SK-N-SH treated with all-trans-retinoic acid at 6 μM for 48 hours (cell line): ENCODE data around the gene PCA3.

ENCODE experiments used
- ARNTL ChIP-seq: fragments of 450-650 bp; formaldehyde crosslinking; IDR thresholded peaks from 2 replicates; pipeline ENCODE4 v1.5.0; 2020; ENCODE audit warnings: low read depth, mild to moderate bottlenecking, moderate library complexity, borderline replicate concordance
- GLIS3 ChIP-seq: fragments of 250-450 bp; sonication (Bioruptor Pico); IDR thresholded peaks from 2 replicates; pipeline ENCODE4 v1.5.0; 2020; ENCODE audit warnings: mild to moderate bottlenecking, moderate library complexity
- TCF4 ChIP-seq: fragments of 250-450 bp; sonication (Bioruptor Pico); IDR thresholded peaks from 2 replicates; pipeline ENCODE4 v1.8.0; 2021; ENCODE audit warnings: mild to moderate bottlenecking, moderate library complexity, borderline replicate concordance
- TOX ChIP-seq: fragments of 250-450 bp; sonication (Bioruptor Pico); IDR thresholded peaks from 2 replicates; pipeline ENCODE4 v1.8.0; 2021; ENCODE audit warnings: mild to moderate bottlenecking, moderate library complexity, borderline replicate concordance
- ZC3H10 ChIP-seq: fragments of 250-450 bp; sonication (Bioruptor Pico); IDR thresholded peaks from 2 replicates; pipeline ENCODE4 v1.5.1; 2021; ENCODE audit warnings: mild to moderate bottlenecking, moderate library complexity
- ZFP30 ChIP-seq: fragments of 450-650 bp; formaldehyde crosslinking; IDR thresholded peaks from 2 replicates; pipeline ENCODE4 v1.5.0; 2022; ENCODE audit warnings: mild to moderate bottlenecking, moderate library complexity
- ZNF70 ChIP-seq: fragments of 450-650 bp; formaldehyde crosslinking; IDR thresholded peaks from 2 replicates; pipeline ENCODE4 v1.5.0; 2020; ENCODE audit warnings: mild to moderate bottlenecking, moderate library complexity

DNA sequence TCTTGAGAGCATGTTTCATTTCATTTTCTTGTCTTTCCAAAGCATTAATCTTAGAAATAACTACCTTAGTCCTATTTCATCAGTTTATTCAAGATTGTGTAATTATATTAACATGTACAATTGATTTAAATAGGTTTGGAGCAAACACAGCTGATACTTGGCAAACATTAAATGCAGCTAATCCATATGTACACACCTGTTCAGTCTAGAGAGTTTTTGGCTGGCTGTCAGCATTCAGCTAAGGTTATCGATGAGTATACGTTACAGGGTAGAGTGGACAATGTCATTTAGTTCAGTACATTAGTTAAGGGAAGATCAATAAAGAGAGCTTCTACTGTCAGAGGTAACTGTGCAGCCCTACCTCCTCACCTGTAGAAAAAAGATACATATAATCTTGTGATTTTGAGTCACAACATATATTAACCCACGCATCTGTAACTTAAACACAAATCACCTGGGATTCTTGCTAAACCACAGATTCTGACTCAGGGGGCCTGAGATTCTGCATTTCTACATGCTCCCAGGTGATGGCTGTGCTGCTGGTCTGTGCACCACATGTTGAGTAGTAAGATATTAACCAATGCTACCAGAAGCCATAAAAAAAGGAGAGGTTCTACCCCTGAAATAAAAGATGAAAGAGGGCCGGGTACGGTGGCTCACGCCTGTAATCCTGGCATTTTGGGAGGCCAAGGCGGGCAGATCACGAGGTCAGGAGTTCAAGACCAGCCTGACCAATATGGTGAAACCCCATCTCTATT is 34.1 kb upstream of the PCA3 start:
- TF ChIP-seq ZC3H10 (CRISPR knock-in tag): no peak
- no peak for TF ChIP-seq ZNF70 (CRISPR knock-in tag)
- TF ChIP-seq TCF4: no peak
- no peak for TF ChIP-seq GLIS3 (CRISPR knock-in tag)
- TF ChIP-seq ZFP30: no peak
- TF ChIP-seq ARNTL (CRISPR knock-in tag): no peak
- no peak for TF ChIP-seq TOX (CRISPR knock-in tag)
